Colonic mucosa (tissue), 4 donors: ENCODE data around the gene EXOC4. TPM values are rescaled to one million over a fixed set of nuclear protein-coding genes. Genes with fewer than 3 reads are reported as not detected.

Experiments
- DNase-seq: peaks from one replicate; pipeline ENCODE4 v3.0.0-alpha.2; 2020
- H3K27ac ChIP-seq: fragments of 200-600 bp; one replicate; pipeline ENCODE4 v1.8.0; 2021
- H3K27me3 ChIP-seq: fragments of 200-600 bp; one replicate; pipeline ENCODE4 v1.8.0; 2021
- H3K36me3 ChIP-seq: fragments of 200-600 bp; one replicate; pipeline ENCODE4 v1.8.0; 2021
- H3K4me1 ChIP-seq: fragments of 200-600 bp; one replicate; pipeline ENCODE4 v1.8.0; 2021; ENCODE audit warnings: mild to moderate bottlenecking
- H3K4me3 ChIP-seq: fragments of 200-600 bp; one replicate; pipeline ENCODE4 v1.8.0; 2021
- H3K9ac ChIP-seq, 2 donors: one replicate each; pipeline ENCODE4 v1.7.0; 2013; ENCODE audit warnings: control low read depth in 2 of 2, low read depth in 2 of 2, low read length in 2 of 2
- H3K9me3 ChIP-seq: fragments of 200-600 bp; one replicate; pipeline ENCODE4 v1.8.0; 2021
- CTCF ChIP-seq: fragments of 200-600 bp; IDR thresholded peaks from one replicate; pipeline ENCODE4 v1.8.0; 2022; ENCODE audit warnings: antibody characterized with exemption, mild to moderate bottlenecking
- intact Hi-C: fragments of 100-400 bp; cut with DNase I; formaldehyde crosslinking; loops from one replicate; pipeline ENCODE4 v1.14.1; 2022
- total RNA-seq, 2 donors: library from RNA; stranded (reverse); fragmentation: NEBNext Ultra II Directional in 1 of 2; extraction: Animal tissue kit (Norgen Biotek cat#: 25700) in 1 of 2; gene quantifications; one replicate each; pipeline ENCODE4 v1.2.1, GENCODE V29; 2021
- donor health status: healthy.
- donor health status: DM: no; HTN: no; CAD: no.
- donor health status: DM: no; HTN: no; CAD: no.

Gene EXOC4
- total RNA-seq, 2 donors from 2014 or later = 61.1 to 73.3 TPM

DNA sequence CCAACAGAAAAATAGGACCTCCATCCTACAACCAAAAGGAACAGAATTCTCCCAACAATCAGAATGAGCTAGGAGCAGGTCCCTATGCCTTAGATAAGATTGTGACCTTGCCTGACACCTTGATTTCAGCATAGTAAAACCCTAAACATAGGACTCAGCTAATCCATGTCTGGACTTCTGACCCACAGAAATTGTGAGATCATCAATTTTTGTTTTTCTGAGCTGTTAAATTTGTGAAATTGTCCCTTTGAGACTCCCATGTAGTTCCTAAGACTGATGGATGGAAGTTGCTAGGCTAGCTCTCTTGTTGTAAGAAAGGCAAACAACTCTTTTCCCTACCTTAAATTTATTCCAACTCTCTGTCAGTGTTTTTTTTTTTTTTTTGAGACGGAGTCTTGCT, 244.2 kb downstream of the EXOC4 start:
- no peak overlapping the region for H3K27ac ChIP-seq
- no peaks in the 10 kb centered on the region for H3K4me1 ChIP-seq
- H3K36me3 ChIP-seq = no peaks in the 10 kb centered on the region
- no peaks in the 10 kb centered on the region for H3K9me3 ChIP-seq
- H3K4me3 ChIP-seq = no peak overlapping the region
- TF ChIP-seq CTCF = no peak
- no peaks in the 10 kb centered on the region for H3K27me3 ChIP-seq
- no peak overlapping the region for H3K9ac ChIP-seq
- DNase-seq = no peak
- intact Hi-C loops = no loop called here

DNA sequence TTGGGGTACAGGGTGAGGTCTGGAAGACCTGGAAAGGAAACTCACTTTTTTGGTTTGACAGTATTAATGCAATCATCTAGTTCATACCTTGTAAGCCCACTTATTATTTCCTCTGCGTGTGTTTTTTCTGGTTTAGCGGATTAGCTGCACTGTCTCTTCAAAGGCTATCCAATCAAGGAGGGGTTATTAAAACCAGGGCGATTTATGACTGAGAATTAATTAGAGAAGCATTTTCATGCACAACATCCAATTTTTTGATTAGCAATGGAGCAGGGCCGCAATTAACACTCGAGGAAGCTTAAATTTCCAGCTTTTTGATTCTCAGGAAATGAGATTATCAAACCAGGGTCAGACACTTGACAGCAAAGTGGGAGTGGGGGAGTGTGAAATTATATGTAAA, 248.9 kb downstream of the EXOC4 start:
- Histone ChIP-seq H3K9ac (no peak overlapping the region), H3K27ac (no peak overlapping the region), H3K27me3 (no peaks in the 10 kb centered on the region), H3K36me3 (no peaks in the 10 kb centered on the region), H3K4me1 (no peaks in the 10 kb centered on the region), H3K9me3 (no peaks in the 10 kb centered on the region), H3K4me3 (no peak overlapping the region)
- intact Hi-C loops = no loop called here
- DNase-seq = no peak
- no peak for TF ChIP-seq CTCF

- H3K36me3 ChIP-seq = no peaks in the 10 kb centered on the region
- no peak for TF ChIP-seq CTCF
- H3K9ac ChIP-seq = no peak overlapping the region
- no peak overlapping the region for H3K27ac ChIP-seq
- intact Hi-C loops = no loop called here
- H3K9me3 ChIP-seq = no peaks in the 10 kb centered on the region
- H3K27me3 ChIP-seq = no peaks in the 10 kb centered on the region
- no peak overlapping the region for H3K4me3 ChIP-seq
- H3K4me1 ChIP-seq = no peaks in the 10 kb centered on the region
- no peak for DNase-seq
These were observed 249.6 kb downstream of the EXOC4 start for GRCh38 chr7:133502498-133502897.

- no peak overlapping the region for H3K4me3 ChIP-seq
- no peak overlapping the region for H3K27ac ChIP-seq
- DNase-seq = no peak
- H3K27me3 ChIP-seq = no peaks in the 10 kb centered on the region
- H3K9me3 ChIP-seq = no peaks in the 10 kb centered on the region
- intact Hi-C loops = no loop called here
- no peaks in the 10 kb centered on the region for H3K4me1 ChIP-seq
- H3K9ac ChIP-seq = no peak overlapping the region
- no peak for TF ChIP-seq CTCF
- H3K36me3 ChIP-seq = no peaks in the 10 kb centered on the region
These were observed 250.1 kb downstream of the EXOC4 start for GRCh38 chr7:133502972-133503371.

DNA sequence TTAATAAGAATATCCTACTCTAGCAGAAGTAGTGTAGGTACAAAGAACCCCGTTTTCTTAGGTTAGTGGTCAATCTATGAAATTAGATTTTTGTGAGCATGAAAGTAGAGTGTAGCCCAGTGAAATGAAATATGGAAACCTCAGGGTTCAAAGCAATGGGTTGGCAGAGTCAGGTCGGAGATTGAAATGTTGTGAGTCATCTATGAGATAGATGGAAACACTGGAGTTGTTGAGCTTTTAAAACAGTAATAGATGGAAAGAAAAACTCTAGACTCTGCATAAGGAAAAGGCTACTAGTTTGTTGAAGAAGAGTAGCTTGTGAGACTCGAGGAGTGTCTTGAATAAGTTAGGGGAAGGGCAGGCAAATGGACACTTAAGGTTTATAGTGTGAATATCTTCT, 251.9 kb downstream of the EXOC4 start:
- Histone ChIP-seq H3K9me3 (no peaks in the 10 kb centered on the region), H3K27ac (no peak overlapping the region), H3K36me3 (no peaks in the 10 kb centered on the region), H3K9ac (no peak overlapping the region), H3K4me1 (no peaks in the 10 kb centered on the region), H3K27me3 (no peaks in the 10 kb centered on the region), H3K4me3 (no peak overlapping the region)
- DNase-seq = no peak
- TF ChIP-seq CTCF = no peak
- intact Hi-C loops = no loop called here

GRCh38 chr7:133509822-133510221, 256.9 kb downstream of the EXOC4 start:
- DNase-seq = no peak
- intact Hi-C loops = no loop called here

More at GRCh38 chr7:133509822-133510221, 256.9 kb downstream of the EXOC4 start:
- Histone ChIP-seq H3K4me1 (no peaks in the 10 kb centered on the region), H3K36me3 (no peaks in the 10 kb centered on the region), H3K27me3 (no peaks in the 10 kb centered on the region), H3K4me3 (no peak overlapping the region), H3K9ac (no peak overlapping the region), H3K27ac (no peak overlapping the region), H3K9me3 (no peaks in the 10 kb centered on the region)
- no peak for TF ChIP-seq CTCF
